Measurements from ENCODE around the gene SDK1. TPM values are rescaled to one million over a fixed set of nuclear protein-coding genes. Genes with fewer than 3 reads are reported as not detected.

The SDK1 gene
- total and polyA plus RNA-seq, 10 of the 15 experiments (the other 5 are each of a cell fraction or from before 2014, with no cell fraction given): 0.14 to 0.33 TPM; not detected in 8

DNA sequence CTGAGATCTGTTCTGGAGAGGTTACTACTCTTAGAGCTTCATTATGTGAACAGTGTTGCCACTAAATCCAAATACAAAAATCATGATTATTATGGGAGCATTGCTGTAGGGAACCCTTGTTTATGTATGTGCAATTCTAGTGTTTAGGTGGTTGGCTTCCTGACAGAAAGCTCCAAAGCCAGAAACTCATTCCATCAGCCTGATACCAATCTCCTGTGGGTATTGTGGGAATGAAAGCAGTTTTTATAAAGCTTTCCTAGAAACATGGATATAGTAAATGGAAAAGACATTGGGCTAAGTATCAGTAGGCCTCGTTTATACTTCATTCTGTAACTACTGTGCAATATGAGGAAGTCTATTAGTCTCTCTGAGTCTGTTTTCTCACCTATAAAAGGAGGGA is 6.4 kb downstream of the SDK1 start:
- ChIA-PET RAD21 (ENCODE audit: unreplicated experiment) (no interaction called here), SMC1A (ENCODE audit: uncharacterized antibody, unreplicated experiment) (no interaction called here), CTCF (interaction anchor here (1.1 kb wide), 1 partner anchor 9 kb away, joined by 3 read pairs; no protein-coding TSS in a partner anchor), POLR2A (no interaction called here)
- FAIRE-seq: no peak
- WGBS (ENCODE audit: insufficient coverage, insufficient replicate concordance, low lambda C conversion rate, missing lambda C conversion rate): 10% methylated on average over 1 of the region's 1 CpG
- no peak overlapping the region for H2AFZ ChIP-seq (ENCODE audit: control insufficient read depth, low read depth, low read length)
- no peak overlapping the region for H3K27ac ChIP-seq (ENCODE audit: control insufficient read depth, insufficient read depth)
- in situ Hi-C loops (cut with MboI) (no loop called here), intact Hi-C loops (cut with micrococcal nuclease; ENCODE audit: unreplicated experiment) (no loop called here)
- no peak for DNase-seq (ENCODE audit: low read depth, low spot score)
- no peak for ATAC-seq
- no TSS peak for BruUV-seq (replicated peaks)
- TF ChIP-seq PML (IDR thresholded peaks at IDR 0.05; ENCODE audit: low read length) (no peak), PBX3 (IDR thresholded peaks at IDR 0.05; ENCODE audit: insufficient replicate concordance, low read depth, low read length) (no peak), NR2C2 (IDR thresholded peaks at IDR 0.05; ENCODE audit: borderline replicate concordance, control insufficient read depth, insufficient read length, low read depth) (no peak), ZNF207 (IDR thresholded peaks at IDR 0.05; ENCODE audit: borderline replicate concordance) (no peak), RBBP5 (conservative IDR thresholded peaks at IDR 0.05) (no peak), ZNF274 (IDR thresholded peaks at IDR 0.05; ENCODE audit: insufficient read depth, insufficient read length) (no peak), KLF5 (IDR thresholded peaks at IDR 0.05; ENCODE audit: partially characterized antibody) (no peak), NBN (IDR thresholded peaks at IDR 0.05) (no peak), GABPA (IDR thresholded peaks at IDR 0.05; ENCODE audit: low read depth) (no peak), PAX8 (IDR thresholded peaks at IDR 0.05) (no peak), POLR2AphosphoS5 (IDR thresholded peaks at IDR 0.05; ENCODE audit: low read length) (no peak), CUX1 (IDR thresholded peaks at IDR 0.05; ENCODE audit: insufficient replicate concordance, low read depth, low read length) (no peak), PKNOX1 (IDR thresholded peaks at IDR 0.05) (no peak)
- TF ChIP-seq, protein P1, sequence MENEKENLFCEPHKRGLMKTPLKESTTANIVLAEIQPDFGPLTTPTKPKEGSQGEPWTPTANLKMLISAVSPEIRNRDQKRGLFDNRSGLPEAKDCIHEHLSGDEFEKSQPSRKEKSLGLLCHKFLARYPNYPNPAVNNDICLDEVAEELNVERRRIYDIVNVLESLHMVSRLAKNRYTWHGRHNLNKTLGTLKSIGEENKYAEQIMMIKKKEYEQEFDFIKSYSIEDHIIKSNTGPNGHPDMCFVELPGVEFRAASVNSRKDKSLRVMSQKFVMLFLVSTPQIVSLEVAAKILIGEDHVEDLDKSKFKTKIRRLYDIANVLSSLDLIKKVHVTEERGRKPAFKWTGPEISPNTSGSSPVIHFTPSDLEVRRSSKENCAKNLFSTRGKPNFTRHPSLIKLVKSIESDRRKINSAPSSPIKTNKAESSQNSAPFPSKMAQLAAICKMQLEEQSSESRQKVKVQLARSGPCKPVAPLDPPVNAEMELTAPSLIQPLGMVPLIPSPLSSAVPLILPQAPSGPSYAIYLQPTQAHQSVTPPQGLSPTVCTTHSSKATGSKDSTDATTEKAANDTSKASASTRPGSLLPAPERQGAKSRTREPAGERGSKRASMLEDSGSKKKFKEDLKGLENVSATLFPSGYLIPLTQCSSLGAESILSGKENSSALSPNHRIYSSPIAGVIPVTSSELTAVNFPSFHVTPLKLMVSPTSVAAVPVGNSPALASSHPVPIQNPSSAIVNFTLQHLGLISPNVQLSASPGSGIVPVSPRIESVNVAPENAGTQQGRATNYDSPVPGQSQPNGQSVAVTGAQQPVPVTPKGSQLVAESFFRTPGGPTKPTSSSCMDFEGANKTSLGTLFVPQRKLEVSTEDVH (IDR thresholded peaks at IDR 0.05; ENCODE audit: low read depth, partially characterized antibody): no peak
- no peak overlapping the region for H3K4me3 ChIP-seq
- no peaks in the 10 kb centered on the region for H3K9me3 ChIP-seq (replicated peaks; ENCODE audit: control insufficient read depth, insufficient read depth, low read length)
- no peaks in the 10 kb centered on the region for H4K20me1 ChIP-seq (ENCODE audit: control insufficient read depth, insufficient read depth)
- no peaks in the 10 kb centered on the region for H3K4me1 ChIP-seq (ENCODE audit: control insufficient read depth, insufficient read depth, low read length)
- no peak overlapping the region for H3K9ac ChIP-seq (ENCODE audit: control insufficient read depth, insufficient read depth, low read length)
- peaks cover 0 to 3% of the 10 kb centered on the region in 2 experiments; a peak in 2 of 4 replicates for H3K27me3 ChIP-seq (replicated peaks in 1 of 2; ENCODE audit: control insufficient read depth in 2 of 2, insufficient read depth in 2 of 2, low read length in 1 of 2)
- no peaks in the 10 kb centered on the region for H3K36me3 ChIP-seq (ENCODE audit: control insufficient read depth in 2 of 2, insufficient read depth in 2 of 2, low read length in 1 of 2)
- H3K4me2 ChIP-seq (ENCODE audit: control insufficient read depth, insufficient read depth): no peak overlapping the region
- no peaks in the 10 kb centered on the region for H3K79me2 ChIP-seq (ENCODE audit: control insufficient read depth, insufficient read depth, low read length)

Measured in GM12878 (cell line).